ENCODE measurements around the gene MRPL14. TPM values are rescaled to one million over a fixed set of nuclear protein-coding genes. Genes with fewer than 3 reads are reported as not detected.
A peak's percentile ranks its signal among the peaks of the same experiment; 100 is the strongest.

The MRPL14 gene
- total and polyA plus RNA-seq, 2 experiments from 2014 or later, result 62.6 to 191 TPM

GRCh38 chr6:44110005-44110676 lies 17.1 kb downstream of the MRPL14 start:
- Mint-ChIP-seq H3K36me3 (ENCODE audit: low read depth) (peaks cover 75% of the 10 kb centered on the region), H3K4me3 (no peak overlapping the region), H3K27me3 (ENCODE audit: insufficient read depth, low read depth, poor library complexity) (peaks cover 4% of the 10 kb centered on the region), H3K9me3 (no peaks in the 10 kb centered on the region), H3K4me1 (no peaks in the 10 kb centered on the region; the same call in 2 of the 3 replicates), H3K27ac (peak overlapping the region; percentile 72; the same call in 1 of the 2 replicates)
- peak overlapping the region; percentile 45; the same call in 1 of the 2 replicates for H3K27ac ChIP-seq (ENCODE audit: low read depth)
- peaks cover 40% of the 10 kb centered on the region for H3K36me3 ChIP-seq (ENCODE audit: insufficient read depth)
- no peak overlapping the region for H3K4me3 ChIP-seq
- H3F3A ChIP-seq (replicated peaks; ENCODE audit: low read depth), result 0 out of 2 replicates have a peak, but pooled peaks cover 3% of the 10 kb centered on the region
- ATAC-seq, result no peak
- no peak overlapping the region for H3K4me2 ChIP-seq
- H3K4me1 ChIP-seq (ENCODE audit: insufficient read depth), result no peaks in the 10 kb centered on the region
- no peak for TF ChIP-seq ZNF462 (CRISPR knock-in tag; IDR thresholded peaks at IDR 0.05)
- no peak for TF ChIP-seq CREB1 (CRISPR knock-in tag; IDR thresholded peaks at IDR 0.05; ENCODE audit: low read depth)
- no peak for TF ChIP-seq STAT1 (IDR thresholded peaks at IDR 0.05; ENCODE audit: unreplicated experiment)
- TF ChIP-seq EZH2 (IDR thresholded peaks at IDR 0.05; ENCODE audit: low read depth, unreplicated experiment), result no peak
- TF ChIP-seq POLR2AphosphoS5 (IDR thresholded peaks at IDR 0.05; ENCODE audit: low read depth), result no peak
- H4K20me1 ChIP-seq (replicated peaks; ENCODE audit: insufficient read depth), result peaks cover 19% of the 10 kb centered on the region
- no peak for DNase-seq (ENCODE audit: low spot score)
- no peaks in the 10 kb centered on the region for H3K9me2 ChIP-seq (ENCODE audit: insufficient read depth)
- H3K79me2 ChIP-seq (replicated peaks; ENCODE audit: insufficient read depth), result peaks cover 29% of the 10 kb centered on the region
- H2AFZ ChIP-seq, result no peak overlapping the region
- no peaks in the 10 kb centered on the region for H3K27me3 ChIP-seq (ENCODE audit: insufficient read depth)

GRCh38 chr6:44109212-44109611 lies 18.0 kb downstream of the MRPL14 start:
- H3K27ac Mint-ChIP-seq, result no peak overlapping the region
- no peaks in the 10 kb centered on the region for H3K4me1 ChIP-seq (ENCODE audit: insufficient read depth)
- no peak overlapping the region for H3K4me2 ChIP-seq
- no peak overlapping the region for H3K4me3 ChIP-seq
- H3K79me2 ChIP-seq (replicated peaks; ENCODE audit: insufficient read depth), result peaks cover 23% of the 10 kb centered on the region
- peaks cover 81% of the 10 kb centered on the region for H3K36me3 Mint-ChIP-seq (ENCODE audit: low read depth)
- no peaks in the 10 kb centered on the region for H3K9me3 Mint-ChIP-seq
- no peak for DNase-seq (ENCODE audit: low spot score)
- H3F3A ChIP-seq (replicated peaks; ENCODE audit: low read depth), result 0 out of 2 replicates have a peak, but pooled peaks cover 3% of the 10 kb centered on the region
- peaks cover 37% of the 10 kb centered on the region for H3K36me3 ChIP-seq (ENCODE audit: insufficient read depth)
- H3K27ac ChIP-seq (ENCODE audit: low read depth), result no peak overlapping the region
- no peaks in the 10 kb centered on the region for H3K27me3 ChIP-seq (ENCODE audit: insufficient read depth)
- no peak overlapping the region for H3K4me3 Mint-ChIP-seq
- H3K27me3 Mint-ChIP-seq (ENCODE audit: insufficient read depth, low read depth, poor library complexity), result peaks cover 4% of the 10 kb centered on the region
- peak; percentile 28; the same call in 2 of the 3 replicates for ATAC-seq
- H3K4me1 Mint-ChIP-seq, result no peaks in the 10 kb centered on the region; the same call in 2 of the 3 replicates
- no peak overlapping the region for H2AFZ ChIP-seq
- H4K20me1 ChIP-seq (replicated peaks; ENCODE audit: insufficient read depth), result peaks cover 23% of the 10 kb centered on the region
- no peaks in the 10 kb centered on the region for H3K9me2 ChIP-seq (ENCODE audit: insufficient read depth)
- TF ChIP-seq ZNF462 (CRISPR knock-in tag; IDR thresholded peaks at IDR 0.05), result no peak

Data from GM23338 (cell line).